SU-DHL-6 (cell line): Measurements from ENCODE around the gene TAS2R50.

Source experiments
- CTCF ChIP-seq: fragments of 200-600 bp; sonication (generic); IDR thresholded peaks from one replicate; pipeline ENCODE4 v1.5.1; 2017; ENCODE audit warnings: antibody characterized with exemption, mild to moderate bottlenecking, low read length, moderate library complexity; ENCODE audit not compliant: insufficient read depth, poor library complexity, severe bottlenecking
- EZH2phosphoT487 ChIP-seq: fragments of 200-600 bp; sonication (generic), shearing (Covaris generic); conservative IDR thresholded peaks from 2 replicates; pipeline ENCODE4 v1.6.1; 2018; ENCODE audit warnings: mild to moderate bottlenecking, antibody characterized with exemption, low read length, moderate library complexity, mixed read lengths

GRCh38 chr12:10936506-10936905 lies 50.2 kb downstream of the TAS2R50 start:
- TF ChIP-seq CTCF (no peak), EZH2phosphoT487 (no peak)
